GM21825 (cell line): ENCODE results near the gene CKLF.
"Not testable (repeated sequence)": the region's sequence is repeated elsewhere in the genome, so short reads cannot be mapped to it uniquely, and the experiment has no call there.

Experiments
- ATAC-seq: cut with Tn5 transposase; IDR thresholded peaks from one replicate; pipeline ENCODE4 v1.9.1; 2021; ENCODE audit warnings: mild to moderate bottlenecking, moderate library complexity; ENCODE audit not compliant: unreplicated experiment

CKLF gene

DNA sequence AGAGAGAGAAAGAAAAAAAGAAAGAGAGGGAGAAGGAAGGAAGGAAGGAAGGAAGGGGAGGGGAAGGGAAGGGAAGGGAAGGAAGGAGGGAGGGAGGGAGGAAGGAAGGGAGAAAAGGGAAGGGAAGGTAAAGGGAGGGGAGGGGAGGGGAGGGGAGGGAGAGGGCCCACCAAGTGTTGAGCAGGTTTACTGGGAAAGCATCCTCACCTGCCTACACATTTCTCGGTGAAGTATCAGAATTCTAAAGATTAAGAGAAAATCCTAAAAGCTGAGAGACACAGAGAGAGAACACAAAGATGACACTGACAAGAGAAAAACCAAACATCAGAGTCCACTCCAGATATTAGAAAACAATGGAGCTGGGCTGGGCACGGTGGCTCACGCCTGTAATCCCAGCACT is 39.9 kb downstream of the CKLF start:
- no peak for ATAC-seq

DNA sequence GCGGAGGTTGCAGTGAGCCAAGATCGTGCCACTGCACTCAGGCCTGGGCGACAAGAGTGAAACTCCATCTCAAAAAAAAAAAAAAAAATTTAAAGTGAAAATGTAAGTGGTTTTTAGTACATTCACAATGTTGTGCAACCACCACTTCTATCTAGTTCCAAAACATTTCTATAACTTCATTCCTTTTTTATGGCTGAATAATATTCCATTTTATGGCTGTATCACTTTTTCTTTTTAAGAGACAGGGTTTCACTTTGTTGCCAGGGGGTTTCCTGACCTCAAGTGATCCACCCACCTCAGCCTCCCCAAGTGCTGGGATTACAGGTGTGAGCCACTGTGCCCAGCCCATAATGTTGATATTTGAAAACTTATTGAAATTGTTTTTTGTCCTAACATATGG is 40.4 kb downstream of the CKLF start:
- no peak for ATAC-seq

DNA sequence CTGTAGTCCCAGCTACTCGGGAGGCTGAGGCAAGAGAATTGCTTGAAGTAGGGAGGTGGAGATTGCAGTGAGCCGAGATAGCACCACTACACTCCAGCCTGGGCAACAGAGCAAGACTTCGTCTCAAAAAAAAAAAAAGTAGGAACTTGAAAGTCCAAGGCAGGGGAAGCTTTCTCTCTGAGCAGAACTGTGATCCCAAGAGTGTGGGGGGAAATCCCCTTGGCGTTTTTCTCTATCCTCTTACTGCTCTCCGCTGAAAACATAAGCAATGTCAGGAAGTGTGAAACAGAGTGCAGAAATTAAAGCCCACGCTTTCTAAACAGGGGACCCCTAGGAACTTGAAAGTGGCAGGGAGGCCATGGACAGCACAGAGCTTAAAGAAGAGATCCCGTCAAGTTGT is 42.4 kb downstream of the CKLF start:
- ATAC-seq, result no peak

DNA sequence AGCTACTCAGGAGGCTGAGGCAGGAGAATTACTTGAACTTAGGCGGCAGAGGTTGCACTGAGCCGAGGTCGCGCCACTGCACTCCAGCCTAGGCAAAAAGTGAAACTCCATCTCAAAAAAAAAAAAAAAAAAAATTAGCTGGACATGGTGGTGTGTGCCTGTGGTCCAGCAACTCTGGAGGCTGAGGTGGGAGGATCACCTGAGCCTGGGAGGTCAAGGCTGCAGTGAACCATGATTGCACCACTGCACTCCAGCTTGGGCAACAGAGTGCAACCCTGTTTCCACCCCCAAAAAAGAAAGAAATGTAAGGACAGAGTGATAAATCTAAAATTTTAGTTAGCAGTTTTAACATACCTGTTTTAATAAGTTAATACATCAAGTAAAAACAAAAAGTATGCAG is 44.2 kb downstream of the CKLF start:
- not testable (repeated sequence) for ATAC-seq

DNA sequence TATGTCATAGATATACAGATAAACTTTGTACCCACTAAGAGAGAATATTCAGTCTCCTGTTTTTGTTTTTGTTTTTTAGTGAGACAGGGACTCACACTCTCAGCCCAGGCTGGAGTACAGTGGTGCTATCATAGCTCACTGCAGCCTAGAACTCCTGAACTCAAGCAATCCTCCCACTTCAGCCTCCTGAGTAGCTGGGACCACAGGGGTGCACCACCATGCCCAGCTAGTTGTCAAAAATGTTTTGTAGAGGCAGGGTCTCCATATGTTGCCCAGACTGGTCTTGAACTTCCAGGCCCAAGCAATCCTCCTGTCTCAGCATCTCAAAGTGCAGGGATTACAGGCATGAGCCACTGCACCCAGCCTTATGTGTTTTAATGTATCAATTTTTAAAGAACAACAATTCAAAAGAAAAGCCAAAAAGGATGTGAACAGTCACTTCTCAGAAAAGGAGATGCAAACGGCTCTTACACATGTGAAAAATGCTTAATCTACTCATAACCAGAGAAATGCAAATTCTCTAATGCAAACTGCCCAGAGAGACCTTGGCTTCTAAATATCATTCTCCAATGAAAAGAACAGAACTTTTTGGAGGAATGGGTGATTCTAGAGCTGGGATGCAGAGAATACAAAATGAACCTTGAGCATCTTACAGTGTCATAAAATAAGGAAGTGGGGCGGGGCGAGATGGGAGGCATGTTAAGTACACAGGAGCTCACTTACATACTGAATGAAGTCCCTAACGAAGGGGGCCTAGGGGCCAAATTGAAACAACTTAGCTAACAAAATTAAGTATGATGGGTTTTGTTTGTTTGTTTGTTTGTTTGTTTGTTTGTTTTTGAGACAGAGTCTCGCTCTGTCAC is 44.8 kb downstream of the CKLF start:
- no peak for ATAC-seq

DNA sequence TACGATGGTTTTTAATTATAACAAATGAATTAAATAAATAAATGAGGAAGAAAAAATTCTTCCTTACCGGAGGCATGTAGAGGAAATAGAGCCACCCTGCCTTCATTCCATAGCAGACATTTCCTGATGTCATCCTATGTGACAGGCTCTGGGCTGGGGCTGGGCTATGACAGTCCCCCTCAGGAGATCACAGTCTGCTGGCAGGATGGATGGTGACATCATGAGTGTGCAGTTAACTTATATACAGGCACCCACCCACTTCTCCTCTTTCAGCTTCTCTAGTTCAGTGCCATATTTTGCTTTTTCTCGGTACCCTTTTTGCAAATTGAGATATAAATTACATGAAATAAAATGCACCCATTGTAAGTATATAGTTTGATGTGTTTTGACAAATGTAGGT is 45.7 kb downstream of the CKLF start:
- no peak for ATAC-seq

DNA sequence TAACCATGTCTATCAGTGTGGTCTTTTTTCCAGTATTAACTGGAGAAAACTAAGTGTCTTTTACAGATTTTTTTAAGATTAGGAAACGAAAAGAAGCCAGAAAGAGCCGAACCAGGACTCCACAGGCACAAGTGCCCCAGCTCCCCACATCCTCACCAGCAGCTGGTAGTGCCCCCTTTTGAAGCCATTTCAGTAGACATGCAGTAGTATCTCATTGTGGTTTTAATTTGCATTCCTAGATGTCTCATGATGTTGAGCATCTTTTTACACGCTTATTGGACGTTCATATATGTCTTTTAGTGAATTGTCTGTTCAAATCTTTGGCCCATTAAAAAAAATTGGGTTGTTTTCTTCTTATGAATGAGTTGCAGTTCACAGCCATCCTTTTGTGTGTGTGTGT is 47.4 kb downstream of the CKLF start:
- no peak for ATAC-seq

DNA sequence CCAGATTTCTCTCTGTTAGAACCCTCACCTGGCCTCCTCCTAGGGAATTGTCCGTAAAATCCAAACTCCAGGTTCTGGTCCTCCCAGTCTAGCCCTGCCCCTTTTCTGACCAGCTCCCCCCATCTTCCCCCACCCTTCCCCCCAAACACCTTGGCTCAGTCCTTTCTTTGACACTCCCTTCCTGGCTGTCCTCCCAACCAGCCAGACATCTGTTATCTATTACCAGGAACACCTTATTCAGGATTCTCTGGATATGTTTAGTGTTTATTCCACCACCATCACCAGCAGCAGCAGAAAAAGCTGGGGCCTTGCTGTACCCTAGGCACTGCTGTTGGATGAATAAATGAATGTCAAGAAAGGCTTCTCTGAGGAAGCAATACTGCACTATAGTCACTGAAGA is 48.1 kb downstream of the CKLF start:
- ATAC-seq, result no peak

DNA sequence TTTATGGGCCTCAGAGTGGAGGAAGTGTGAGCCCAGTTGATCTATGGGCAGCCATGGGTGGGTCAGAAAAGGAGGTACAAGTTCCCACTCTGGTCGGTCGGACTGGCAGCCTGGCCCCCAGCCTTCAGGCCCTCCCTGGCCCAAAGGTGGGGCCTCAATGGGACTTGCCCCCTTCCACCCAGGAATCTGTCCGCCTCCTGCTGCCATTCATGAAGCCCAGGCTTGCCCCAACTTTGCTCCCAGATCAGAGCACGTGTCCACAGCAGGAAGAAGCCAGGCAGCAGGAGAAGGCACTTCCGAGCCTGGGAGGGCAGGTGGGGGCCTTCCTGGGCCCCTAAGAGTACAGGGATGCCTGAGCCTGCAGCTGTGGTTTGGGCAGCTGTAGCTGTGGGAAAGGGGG is 49.1 kb downstream of the CKLF start:
- ATAC-seq, result no peak

DNA sequence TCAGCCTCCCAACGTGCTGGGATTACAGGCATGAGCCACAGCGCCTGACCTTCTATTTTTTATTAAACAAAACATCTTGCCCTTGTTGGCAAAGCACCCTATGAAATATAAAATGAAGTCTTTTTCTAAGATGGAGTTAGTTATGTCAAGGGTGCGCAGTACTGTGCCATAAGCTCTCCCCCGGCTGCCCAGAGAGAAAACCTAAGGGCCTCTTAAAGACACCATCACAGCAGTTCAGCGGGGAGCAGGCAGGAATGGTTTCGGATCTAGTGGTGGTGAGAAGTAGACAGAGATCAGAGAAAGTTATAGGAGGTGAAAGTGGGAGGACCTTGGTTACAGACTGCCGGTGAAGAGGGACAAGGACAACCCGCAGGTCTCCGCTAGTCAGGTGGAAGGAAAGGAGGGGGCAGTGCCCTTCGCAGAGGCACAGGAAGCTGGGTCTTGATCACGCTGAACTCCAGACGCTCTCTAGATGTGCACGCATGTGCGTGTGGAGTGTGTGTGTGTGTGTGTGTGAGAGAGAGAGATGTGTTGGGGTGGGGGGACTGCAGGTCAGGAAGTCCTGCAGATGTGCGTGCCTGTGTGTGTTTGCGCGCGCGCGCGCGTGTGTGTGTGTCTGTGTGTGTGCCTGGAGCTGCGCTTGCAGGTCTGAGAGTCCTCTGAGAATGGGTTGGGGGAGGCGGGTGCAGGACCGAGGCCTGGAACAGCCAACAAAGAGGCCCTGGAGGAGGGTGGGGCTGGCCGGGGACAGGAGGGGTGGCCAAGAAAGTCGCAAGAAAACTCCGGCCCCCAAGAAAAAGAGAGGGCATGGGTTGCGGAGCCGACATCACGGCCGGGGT is 51.4 kb downstream of the CKLF start:
- ATAC-seq, result no peak

DNA sequence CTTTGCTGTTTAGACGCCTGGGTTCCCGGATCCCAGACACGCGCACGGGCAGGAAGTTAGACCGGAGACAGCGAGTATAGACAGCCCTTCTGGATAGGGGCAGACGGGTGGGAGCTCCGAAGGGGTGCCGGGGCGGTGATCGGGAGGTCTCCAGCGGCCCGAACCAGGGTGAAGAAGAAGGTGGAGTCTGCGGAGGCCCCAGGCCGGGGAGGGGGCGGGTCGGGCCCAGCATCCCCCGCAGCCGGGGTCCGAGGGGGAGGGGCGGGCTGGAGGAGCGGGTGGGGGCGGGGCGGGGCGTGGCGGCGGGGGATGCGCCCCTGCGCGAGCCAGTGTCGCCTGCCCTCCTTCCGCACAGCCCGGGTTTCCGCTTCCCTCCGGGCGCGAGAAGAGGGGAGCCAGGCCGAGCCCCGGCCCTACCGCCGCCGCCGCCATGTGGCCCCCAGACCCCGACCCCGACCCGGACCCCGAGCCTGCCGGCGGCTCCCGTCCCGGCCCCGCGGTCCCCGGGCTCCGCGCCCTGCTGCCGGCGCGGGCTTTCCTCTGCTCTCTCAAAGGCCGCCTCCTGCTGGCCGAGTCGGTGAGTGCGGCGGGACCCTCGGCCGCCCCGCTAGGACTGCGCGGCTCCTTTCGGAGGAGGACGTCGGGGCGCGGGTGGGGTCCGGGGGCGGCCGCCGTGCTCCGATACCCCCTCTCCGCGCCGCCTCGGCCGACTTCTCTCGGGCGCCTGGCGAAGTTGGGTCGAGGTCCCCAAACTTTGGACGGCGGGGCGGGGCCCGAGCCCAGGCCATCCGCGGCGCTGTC is 52.2 kb downstream of the CKLF start, which contains the start of gene CMTM3:
TSS of gene CMTM3 (plus strand) at position 329 of the 801 bp plus-strand sequence. CDS start at position 431, 102 bp downstream.
- peak; percentile 44 for ATAC-seq

DNA sequence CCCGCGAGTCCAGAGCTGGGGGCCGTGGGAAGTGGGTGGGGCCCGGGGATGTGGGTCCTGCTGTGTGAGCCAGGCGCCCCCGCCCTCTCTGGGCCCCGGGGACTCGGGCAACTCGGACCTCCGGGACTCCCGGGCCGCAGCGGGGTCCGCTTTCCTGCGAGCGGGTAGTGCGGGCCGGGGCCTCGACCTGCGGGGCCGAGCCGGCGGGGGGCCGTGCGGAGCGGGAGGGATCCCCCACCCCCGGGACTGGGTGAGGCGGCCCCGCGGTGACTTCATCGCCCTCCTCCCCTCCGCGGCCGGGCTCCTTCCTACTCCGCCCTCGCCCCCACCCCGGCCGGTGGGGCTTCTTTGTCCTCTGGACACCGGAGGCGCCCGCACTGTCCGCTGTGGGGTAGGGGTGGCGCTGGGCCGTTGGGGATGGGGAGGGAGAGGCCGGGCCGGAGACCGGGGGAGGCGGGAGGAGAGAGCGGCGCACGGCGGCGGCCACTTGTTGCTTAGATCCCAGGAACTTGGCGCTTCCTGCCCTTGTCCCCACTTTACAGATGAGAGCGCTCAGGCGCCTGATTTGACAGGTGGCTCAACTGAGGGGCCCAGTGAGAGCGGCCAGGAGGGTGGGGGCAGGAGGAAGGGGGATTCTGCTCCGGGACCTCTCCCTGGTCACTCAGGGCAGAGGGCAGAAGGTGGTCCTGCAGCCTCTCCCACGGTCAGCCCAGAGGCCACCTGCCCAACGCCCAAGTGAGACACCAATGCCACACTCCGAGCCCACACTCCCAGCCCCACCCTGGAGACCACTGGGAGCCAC is 53.0 kb downstream of the CKLF start:
- ATAC-seq, result peak; percentile 13

DNA sequence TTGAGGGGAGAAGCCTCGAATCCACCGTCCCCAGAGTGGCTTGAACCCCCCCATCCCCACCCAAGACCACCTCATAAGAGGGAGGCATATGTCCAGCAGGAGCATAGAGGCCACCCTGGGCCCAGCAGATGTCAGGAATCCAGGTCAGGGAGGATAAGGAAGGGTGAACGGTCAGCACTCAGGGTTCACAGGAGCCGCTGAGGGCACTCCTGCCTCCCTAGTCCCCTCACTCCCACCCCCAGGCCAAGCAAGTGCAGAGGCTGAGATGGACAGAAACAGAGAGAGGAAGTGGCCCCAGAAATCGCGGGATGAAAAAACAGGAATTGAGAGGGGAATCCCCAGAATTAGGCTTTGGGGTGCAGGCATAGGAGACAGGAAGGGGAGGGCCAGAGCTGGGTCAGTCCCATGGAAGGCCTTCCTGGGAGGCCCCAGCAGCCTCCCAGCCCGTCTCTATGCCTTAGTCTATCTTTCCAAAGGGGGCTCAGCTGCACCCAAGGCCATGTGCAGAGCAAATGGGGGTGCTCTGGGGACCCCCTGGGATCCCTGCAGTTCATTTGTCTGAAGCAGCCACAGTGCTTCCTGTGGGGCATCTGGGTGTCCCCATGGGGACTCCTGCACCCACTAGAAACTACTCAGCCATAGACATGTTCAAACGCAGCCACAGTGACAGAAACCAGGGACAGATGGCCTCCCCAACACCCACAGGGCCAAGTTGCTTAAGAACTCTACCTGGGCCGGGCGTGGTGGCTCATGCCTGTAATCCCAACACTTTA is 53.8 kb downstream of the CKLF start:
- peak; percentile 40 for ATAC-seq

DNA sequence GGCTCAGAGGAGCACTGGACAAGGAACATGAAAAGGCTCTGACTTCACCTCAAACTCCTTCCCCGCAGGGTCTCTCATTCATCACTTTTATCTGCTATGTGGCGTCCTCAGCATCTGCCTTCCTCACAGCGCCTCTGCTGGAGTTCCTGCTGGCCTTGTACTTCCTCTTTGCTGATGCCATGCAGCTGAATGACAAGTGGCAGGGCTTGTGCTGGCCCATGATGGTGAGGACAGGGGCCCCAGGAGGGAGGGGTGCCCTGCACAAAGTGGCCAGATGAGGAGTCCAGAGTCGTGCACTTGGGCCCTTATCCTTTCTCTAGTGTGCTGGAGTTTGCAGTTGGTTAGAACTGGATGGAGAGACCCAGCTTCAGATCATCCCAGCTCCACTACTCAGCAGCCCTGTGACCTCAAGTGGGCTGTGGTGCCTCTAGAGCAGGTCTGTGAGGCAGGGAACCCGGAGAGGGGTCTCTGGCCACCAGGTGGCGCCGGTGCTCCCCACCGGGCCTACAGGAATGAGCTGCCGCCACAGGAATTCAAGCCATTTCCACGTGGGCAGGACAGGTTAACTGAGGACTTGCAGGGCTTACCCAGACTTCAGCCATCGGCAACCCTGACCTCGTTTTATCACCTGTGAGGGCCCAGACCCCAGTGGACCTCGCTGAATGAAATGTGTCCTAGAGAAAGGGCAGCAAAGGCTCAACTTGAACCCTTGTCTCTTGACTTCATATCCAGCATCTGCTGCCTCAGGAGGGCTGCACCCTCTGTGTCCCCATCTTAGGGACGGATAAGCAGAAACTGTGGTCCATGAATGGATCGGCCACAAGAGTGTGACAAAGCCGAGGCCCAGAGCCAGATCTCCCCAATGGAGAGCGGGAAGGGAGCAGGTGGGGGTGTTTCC is 56.1 kb downstream of the CKLF start:
- ATAC-seq, result peak; percentile 34

DNA sequence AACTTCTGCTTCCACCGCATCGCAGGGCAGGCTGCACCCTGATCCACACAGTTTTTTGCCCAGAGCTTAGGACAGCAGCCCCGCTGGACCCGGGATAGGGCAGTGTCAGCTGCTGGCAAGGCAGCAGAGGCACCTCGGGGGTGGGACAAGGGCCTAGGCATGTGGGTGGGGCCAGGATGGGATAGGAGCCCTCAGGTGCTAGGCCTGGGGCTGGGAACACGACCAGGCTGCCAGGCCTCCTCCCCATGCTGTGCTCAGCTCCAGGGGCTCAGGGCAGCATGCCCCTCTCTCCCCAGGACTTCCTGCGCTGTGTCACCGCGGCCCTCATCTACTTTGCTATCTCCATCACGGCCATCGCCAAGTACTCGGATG is 56.7 kb downstream of the CKLF start:
- no peak for ATAC-seq

DNA sequence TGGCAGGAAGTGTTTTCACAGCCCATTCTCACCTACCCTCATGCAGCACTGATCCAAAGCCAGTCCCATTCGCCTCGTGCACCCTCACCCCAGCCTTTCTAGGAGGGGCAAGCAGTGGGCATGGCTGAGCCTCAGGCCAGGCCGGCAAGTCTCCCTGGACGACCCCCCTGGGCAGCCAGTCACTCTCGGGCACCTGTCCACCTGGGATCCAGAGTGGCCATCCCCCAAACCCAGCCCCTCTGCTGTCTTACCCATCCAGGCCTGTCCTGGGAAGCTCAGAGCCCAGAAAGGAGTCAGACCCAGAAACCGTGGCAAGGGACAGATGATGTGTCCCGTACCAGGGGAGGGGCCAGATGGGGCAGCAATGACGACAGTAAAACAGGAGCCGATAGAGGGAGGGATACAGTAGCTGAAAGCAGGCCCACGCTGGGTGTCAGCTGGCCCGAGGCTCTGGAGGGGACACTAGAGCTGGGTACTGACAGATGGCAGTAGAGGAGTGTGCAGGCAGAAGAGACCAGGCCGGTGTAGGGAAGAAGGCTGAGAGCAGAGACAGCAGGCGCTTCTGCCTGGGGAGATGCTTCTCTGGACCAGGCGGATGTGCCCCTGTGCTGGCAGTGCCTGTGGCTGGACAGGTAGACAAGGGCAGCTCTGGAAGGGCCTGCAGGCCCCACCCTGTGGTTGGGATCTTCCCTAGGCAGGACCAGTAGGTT is 57.9 kb downstream of the CKLF start:
- no peak for ATAC-seq

DNA sequence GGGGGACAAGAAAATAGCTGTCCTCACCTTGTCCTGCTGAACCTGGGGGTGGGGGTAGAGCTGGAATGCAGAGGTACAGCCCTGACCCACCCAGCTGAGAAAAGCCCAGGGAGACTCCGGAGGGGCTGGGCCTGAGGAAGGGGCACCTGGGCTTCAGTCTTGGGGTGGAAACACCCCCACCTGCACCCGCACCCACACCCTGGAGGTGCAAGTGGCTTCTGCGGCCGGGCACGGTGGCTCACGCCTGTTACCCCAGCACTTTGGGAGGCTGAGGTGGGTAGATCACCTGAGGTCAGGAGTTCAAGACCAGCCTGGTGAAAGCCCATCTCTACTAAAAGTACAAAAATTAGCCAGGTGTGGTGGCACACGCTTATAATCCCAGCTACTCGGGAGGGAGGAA is 59.5 kb downstream of the CKLF start:
- not testable (repeated sequence) for ATAC-seq

DNA sequence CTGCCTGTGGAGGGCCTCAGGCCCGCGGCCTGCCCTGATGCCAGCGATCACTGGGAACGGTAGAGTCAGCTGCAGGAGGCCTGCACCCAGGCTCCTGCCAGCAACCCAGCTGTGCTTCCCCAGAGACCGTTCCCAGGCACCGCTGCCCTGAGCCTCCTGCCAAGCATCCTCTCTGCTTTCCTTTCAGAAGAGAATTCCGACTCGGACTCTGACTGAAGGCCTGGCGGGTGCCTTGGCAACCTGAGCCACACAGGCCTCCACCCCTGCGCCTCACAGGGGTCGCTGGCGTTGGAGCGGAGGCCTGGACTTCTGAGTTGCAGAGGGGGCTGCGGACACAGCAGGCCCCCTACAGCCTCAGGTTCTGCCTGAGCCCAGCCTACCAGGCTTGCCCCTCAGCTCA is 60.0 kb downstream of the CKLF start:
- no peak for ATAC-seq
